Mucosa of rectum (tissue), 2 donors: ENCODE measurements around the gene CORO2A.

Experiments
- H3K27ac ChIP-seq, 2 donors: one replicate each; pipeline ENCODE4 v1.7.0; 2013; ENCODE audit warnings: inconsistent platforms in 2 of 2, low read depth in 2 of 2, low read length in 2 of 2
- H3K27me3 ChIP-seq, 2 donors: one replicate each; pipeline ENCODE4 v1.7.0; 2013; ENCODE audit warnings: low read length in 2 of 2; ENCODE audit not compliant: control insufficient read depth in 2 of 2, insufficient read depth in 2 of 2
- H3K36me3 ChIP-seq, 2 donors: one replicate each; pipeline ENCODE4 v1.7.0; 2013; ENCODE audit warnings: low read length in 2 of 2; ENCODE audit not compliant: control insufficient read depth in 2 of 2, insufficient read depth in 2 of 2
- H3K4me1 ChIP-seq, 2 donors: one replicate each; pipeline ENCODE4 v1.7.0; 2013; ENCODE audit warnings: low read length in 2 of 2, mild to moderate bottlenecking in 1 of 2; ENCODE audit not compliant: control insufficient read depth in 2 of 2, insufficient read depth in 2 of 2
- H3K4me3 ChIP-seq, 2 donors: one replicate each; pipeline ENCODE4 v1.7.0; 2013; ENCODE audit warnings: low read length in 2 of 2
- H3K9ac ChIP-seq, 2 donors: one replicate each; pipeline ENCODE4 v1.7.0; 2013; ENCODE audit warnings: low read length in 2 of 2, low read depth in 1 of 2, mild to moderate bottlenecking in 1 of 2
- H3K9me3 ChIP-seq, 2 donors: one replicate each; pipeline ENCODE4 v1.7.0; 2013; ENCODE audit warnings: low read length in 2 of 2; ENCODE audit not compliant: control insufficient read depth in 2 of 2
- donor health status: healthy.
- donor health status: Normal muscosa, but diverticular disease.

Gene CORO2A

DNA sequence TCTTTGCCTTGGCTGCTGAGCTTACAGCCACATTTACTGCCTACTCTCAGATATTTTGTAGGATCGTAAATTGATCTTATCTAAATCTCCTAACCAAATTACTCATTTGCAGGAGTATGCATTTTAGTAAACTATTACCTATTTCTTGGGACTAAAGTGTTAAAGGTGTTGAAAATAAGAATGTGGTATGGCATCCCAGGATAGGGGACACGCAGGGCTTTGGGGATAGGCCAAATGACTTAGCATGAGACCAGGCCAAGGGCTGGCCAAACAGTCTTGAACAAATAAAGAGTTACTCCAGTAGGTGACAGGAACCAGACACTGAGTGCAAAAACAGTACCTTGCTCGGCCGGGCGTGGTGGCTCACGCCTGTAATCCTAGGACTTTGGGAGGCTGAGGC lies 37.9 kb upstream of the CORO2A start:
- H3K9me3 ChIP-seq: no peaks in the 10 kb centered on the region
- H3K4me3 ChIP-seq: no peak overlapping the region
- no peaks in the 10 kb centered on the region for H3K27me3 ChIP-seq
- H3K9ac ChIP-seq: no peak overlapping the region
- H3K36me3 ChIP-seq: peaks cover 17 to 37% of the 10 kb centered on the region in 2 donors
- H3K27ac ChIP-seq: peak overlapping the region; percentile 61 to 69
- peaks cover 20 to 46% of the 10 kb centered on the region in 2 donors for H3K4me1 ChIP-seq

DNA sequence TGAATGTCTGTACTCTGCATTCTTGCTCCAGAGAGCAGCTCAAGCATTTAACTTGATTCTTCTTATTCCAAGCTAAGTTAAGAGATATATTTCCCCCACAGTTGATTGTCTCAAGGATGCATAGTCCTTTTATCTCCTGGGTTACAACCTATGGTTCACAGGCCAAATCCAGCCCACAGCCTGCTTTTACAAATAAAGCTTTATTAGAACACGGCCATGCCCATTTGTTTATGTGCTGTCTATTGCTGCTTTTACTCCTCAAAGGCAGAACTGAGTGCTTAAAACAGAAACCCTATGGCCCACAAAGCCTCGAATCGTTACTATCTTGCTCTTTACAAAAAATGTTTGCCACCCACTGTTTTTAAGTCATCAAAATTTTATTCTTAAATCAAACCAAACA lies 37.2 kb upstream of the CORO2A start:
- Histone ChIP-seq H3K9me3 (no peaks in the 10 kb centered on the region), H3K36me3 (peaks cover 17 to 37% of the 10 kb centered on the region in 2 donors), H3K4me1 (peaks cover 20 to 45% of the 10 kb centered on the region in 2 donors)

DNA sequence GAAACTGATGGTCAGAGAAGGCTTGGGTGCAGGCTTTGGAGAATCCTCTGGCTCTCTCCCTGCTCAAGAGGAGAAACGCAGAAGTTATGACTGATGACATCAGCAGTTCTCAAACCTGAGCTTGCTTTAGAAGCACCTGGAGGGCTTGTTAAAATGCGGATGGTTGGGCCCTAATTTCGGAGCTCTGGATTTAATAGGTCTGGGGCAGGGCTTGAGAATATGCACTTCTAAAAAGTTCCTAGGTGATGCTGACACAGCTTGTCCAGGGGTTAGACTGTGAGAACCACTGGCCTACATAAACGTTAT lies 36.6 kb upstream of the CORO2A start:
- H3K9ac ChIP-seq: no peak overlapping the region
- peaks cover 20 to 43% of the 10 kb centered on the region in 2 donors for H3K4me1 ChIP-seq
- no peaks in the 10 kb centered on the region for H3K27me3 ChIP-seq
- H3K27ac ChIP-seq: no peak overlapping the region
- no peaks in the 10 kb centered on the region for H3K9me3 ChIP-seq
- H3K4me3 ChIP-seq: no peak overlapping the region
- H3K36me3 ChIP-seq: peaks cover 17 to 37% of the 10 kb centered on the region in 2 donors

More for the DNA sequence above, 37.2 kb upstream of the CORO2A start:
- H3K9ac ChIP-seq: no peak overlapping the region
- no peaks in the 10 kb centered on the region for H3K27me3 ChIP-seq
- no peak overlapping the region for H3K27ac ChIP-seq
- H3K4me3 ChIP-seq: no peak overlapping the region

DNA sequence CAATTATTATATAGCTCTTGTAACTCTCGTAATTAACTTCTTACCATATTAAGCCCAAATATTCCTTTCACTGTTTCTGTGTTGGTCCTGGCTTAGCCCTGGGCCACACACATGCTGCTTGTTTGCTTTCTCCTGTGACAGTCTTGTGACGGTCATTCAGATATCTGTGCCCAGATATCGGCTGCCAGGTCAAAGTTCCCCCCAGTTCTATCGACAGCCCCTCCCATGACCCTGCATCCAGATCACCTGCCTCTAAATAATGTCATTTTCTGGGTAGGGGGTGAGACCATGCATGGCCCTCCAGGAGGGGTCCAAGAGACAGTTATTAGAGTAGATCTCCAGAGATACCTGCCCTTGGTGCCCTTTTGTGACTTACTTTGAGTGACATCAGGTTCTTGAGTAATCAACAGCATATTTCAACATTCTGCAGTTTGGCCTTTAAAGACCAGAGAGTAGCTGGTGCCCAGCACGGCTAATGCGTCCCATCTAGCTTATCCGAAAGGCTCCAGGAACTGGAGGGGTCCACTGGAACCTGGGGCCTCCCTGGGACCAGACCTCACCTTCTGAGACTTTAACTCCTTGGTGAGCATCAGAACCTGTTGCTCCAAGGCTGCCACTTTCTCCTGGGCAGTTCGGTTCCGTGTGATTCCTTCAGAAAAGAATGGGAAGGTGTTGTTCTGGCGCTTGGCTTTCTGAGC lies 36.1 kb upstream of the CORO2A start:
- peaks cover 20 to 43% of the 10 kb centered on the region in 2 donors for H3K4me1 ChIP-seq
- H3K36me3 ChIP-seq: peaks cover 14 to 32% of the 10 kb centered on the region in 2 donors
- no peak overlapping the region for H3K9ac ChIP-seq
- no peak overlapping the region for H3K4me3 ChIP-seq
- no peak overlapping the region for H3K27ac ChIP-seq
- H3K9me3 ChIP-seq: no peaks in the 10 kb centered on the region
- no peaks in the 10 kb centered on the region for H3K27me3 ChIP-seq

DNA sequence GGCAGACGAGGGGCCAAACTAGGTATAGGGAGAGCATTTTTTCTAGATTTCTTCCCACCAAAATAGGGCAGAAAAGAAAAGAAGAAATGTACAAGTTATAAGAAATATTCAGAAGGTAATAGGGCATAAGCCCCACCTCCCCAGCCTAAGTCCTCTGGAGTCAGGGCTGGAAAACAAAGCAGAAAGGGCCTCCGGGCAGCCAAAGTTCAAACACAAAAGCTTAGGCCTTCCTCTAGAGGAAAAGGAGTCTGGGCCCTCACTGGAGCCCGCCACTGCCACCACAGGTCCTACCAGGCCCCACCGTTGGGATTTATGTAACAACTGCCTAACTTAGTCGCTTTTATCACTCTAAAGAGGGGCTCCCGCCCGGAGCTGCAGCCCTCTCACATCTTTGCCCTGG lies 35.4 kb upstream of the CORO2A start:
- no peak overlapping the region for H3K9ac ChIP-seq
- H3K27me3 ChIP-seq: no peaks in the 10 kb centered on the region
- no peak overlapping the region for H3K27ac ChIP-seq
- peaks cover 13 to 31% of the 10 kb centered on the region in 2 donors for H3K36me3 ChIP-seq
- H3K4me3 ChIP-seq: no peak overlapping the region
- H3K9me3 ChIP-seq: no peaks in the 10 kb centered on the region
- peaks cover 24 to 43% of the 10 kb centered on the region in 2 donors for H3K4me1 ChIP-seq

DNA sequence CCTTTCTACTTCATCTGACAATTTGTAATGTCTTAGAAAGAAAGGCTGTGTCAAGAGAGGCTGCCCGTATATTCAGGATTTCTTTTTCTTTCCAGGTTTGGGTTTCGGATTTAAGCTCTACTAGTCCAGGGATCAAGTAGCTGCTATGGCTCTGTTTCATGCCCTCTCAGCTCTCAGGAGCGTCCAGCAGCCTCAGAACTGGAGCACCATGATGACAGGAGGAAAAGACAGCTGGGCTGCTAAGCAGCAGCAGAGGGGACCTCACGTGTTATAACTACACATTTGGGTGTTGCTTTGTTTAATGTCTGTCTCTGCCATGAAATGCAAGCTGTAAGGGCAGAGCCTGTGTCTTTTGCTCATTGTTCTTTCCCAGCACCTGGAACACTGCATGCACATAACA lies 34.5 kb upstream of the CORO2A start:
- H3K9me3 ChIP-seq: no peaks in the 10 kb centered on the region
- H3K27me3 ChIP-seq: no peaks in the 10 kb centered on the region
- no peak overlapping the region for H3K9ac ChIP-seq
- H3K27ac ChIP-seq: no peak overlapping the region
- H3K36me3 ChIP-seq: peaks cover 14 to 24% of the 10 kb centered on the region in 2 donors
- no peak overlapping the region for H3K4me3 ChIP-seq
- peaks cover 24 to 40% of the 10 kb centered on the region in 2 donors for H3K4me1 ChIP-seq

DNA sequence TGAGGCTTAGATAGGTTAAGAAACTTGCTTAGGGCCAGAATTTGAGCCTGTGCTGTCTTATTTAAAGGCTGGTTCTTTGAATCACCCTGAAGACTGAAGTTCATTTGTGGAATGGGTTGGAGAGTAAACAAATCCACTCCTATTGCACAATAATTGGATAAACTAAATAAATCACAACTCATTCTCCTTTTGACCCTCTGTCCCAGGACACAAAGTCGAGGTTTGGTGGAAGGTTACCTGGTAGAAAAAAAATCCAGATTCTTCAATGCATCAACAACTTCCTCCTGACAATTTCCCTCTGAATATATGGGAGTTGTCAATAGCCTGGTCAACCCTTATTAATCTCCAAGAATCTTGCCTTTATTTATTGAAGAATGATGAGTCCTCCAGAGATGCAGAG lies 34.1 kb upstream of the CORO2A start:
- Histone ChIP-seq H3K27ac (no peak overlapping the region), H3K36me3 (peaks cover 14 to 21% of the 10 kb centered on the region in 2 donors), H3K9me3 (no peaks in the 10 kb centered on the region), H3K4me3 (no peak overlapping the region), H3K27me3 (no peaks in the 10 kb centered on the region), H3K4me1 (peaks cover 24 to 36% of the 10 kb centered on the region in 2 donors), H3K9ac (no peak overlapping the region)

DNA sequence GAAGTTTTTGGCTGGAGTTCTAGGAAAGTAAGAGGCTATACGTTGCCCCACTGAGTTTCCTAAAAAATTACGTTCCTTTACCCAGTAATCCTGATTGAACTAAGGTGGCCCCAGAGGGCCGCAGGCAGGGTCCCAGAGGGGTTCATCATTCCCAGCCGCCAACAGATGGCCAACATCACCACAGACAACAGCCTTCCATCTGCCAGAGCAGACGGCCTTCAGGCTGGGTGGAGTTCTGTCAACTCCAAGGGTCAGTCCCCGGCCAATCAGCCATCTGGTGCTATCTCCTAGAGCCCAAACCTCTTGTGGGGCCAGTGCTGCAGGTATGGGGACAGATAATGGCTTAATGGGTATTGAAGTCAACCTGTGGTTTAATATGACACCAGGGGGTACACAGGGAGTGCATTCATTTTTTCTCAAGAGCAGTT lies 32.6 kb upstream of the CORO2A start:
- no peak overlapping the region for H3K27ac ChIP-seq
- peaks cover 16 to 27% of the 10 kb centered on the region in 2 donors for H3K4me1 ChIP-seq
- no peaks in the 10 kb centered on the region for H3K27me3 ChIP-seq
- no peak overlapping the region for H3K4me3 ChIP-seq
- H3K9me3 ChIP-seq: no peaks in the 10 kb centered on the region
- H3K9ac ChIP-seq: no peak overlapping the region
- peaks cover 24 to 34% of the 10 kb centered on the region in 2 donors for H3K36me3 ChIP-seq

DNA sequence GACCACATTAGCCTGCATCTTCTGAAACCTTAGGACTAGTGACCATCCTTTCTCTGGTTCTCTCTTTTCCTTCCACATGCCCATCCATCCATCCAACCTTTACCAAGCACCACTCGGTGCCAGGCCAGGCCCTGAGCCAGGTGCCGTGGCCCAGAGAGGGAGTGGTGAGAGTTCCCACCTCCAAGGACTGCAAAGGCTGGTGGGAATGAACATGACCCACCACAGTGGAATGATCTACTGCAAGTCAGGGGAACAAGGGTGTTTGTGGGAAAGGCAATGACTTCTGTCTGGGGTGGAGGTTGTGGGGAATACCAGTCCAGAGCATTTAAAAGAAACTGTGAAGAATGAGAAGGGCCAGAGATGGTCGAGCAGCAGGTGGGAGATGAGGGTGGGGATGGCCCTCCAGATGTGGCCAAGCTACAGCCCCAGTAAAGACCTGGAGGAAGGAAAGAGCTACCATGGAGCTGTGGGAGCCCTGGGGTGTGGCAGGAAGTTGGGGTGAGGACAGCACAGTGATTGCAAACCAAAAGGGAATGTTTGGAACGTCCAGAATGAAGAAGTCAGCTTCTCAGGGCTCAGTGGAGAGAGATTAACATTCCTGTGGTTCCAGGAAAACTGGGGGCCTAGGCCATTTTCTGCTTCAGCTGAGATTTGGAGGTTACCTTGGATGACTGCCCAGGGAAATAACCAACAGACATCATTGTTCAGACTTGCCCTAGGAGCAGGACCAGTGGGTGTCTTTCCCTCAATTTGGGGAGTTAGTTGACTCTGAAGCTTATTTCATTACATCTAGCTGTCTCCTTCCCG lies 30.7 kb upstream of the CORO2A start:
- no peaks in the 10 kb centered on the region for H3K9me3 ChIP-seq
- H3K4me1 ChIP-seq: peaks cover 16 to 20% of the 10 kb centered on the region in 2 donors
- no peak overlapping the region for H3K4me3 ChIP-seq
- H3K27me3 ChIP-seq: no peaks in the 10 kb centered on the region
- no peak overlapping the region for H3K27ac ChIP-seq
- H3K9ac ChIP-seq: no peak overlapping the region
- peaks cover 24 to 37% of the 10 kb centered on the region in 2 donors for H3K36me3 ChIP-seq

DNA sequence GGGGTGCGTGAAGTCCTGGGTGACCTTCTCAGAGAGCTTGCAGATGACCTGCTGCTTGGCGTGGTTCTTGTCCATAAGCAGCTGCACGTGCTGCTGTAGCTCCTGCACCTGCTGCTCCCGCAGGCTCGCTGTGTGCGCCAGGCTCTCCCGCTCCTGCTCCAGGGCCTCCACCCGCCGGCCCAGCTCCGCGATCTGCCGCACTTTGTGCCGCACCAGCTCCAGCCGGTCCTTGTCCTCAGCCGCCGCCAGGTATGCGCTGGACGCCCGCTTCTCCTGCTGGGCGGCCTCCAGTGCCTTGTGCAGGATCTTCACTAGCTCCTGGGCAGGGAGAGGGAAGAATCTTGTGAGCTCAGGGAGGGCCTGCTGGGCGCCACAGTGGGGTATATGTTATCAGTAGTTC lies 28.5 kb upstream of the CORO2A start:
- H3K27me3 ChIP-seq: no peaks in the 10 kb centered on the region
- no peaks in the 10 kb centered on the region for H3K9me3 ChIP-seq
- peaks cover 23 to 38% of the 10 kb centered on the region in 2 donors for H3K36me3 ChIP-seq
- H3K4me1 ChIP-seq: peaks cover 6 to 9% of the 10 kb centered on the region in 2 donors
- H3K4me3 ChIP-seq: no peak overlapping the region
- H3K9ac ChIP-seq: no peak overlapping the region
- no peak overlapping the region for H3K27ac ChIP-seq
